Thyroid gland (tissue), 4 donors: ENCODE results near the gene GPS1. TPM values are rescaled to one million over a fixed set of nuclear protein-coding genes. Genes with fewer than 3 reads are reported as not detected.

Experiments
- DNase-seq, 2 donors: peaks; one replicate each; pipeline ENCODE4 v3.0.0-alpha.2; 2019
- H3K27ac ChIP-seq, 3 donors: fragments of 200-600 bp; sonication (generic); 1 replicate in 2 of 3; 2 replicates in 1 of 3; pipeline ENCODE4 v1.5.1; 2016 to 2019; ENCODE audit warnings: mild to moderate bottlenecking in 1 of 3, moderate library complexity in 1 of 3
- H3K27me3 ChIP-seq: fragments of 200-600 bp; sonication (generic); one replicate; pipeline ENCODE4 v1.5.1; 2019
- H3K36me3 ChIP-seq, 2 donors: fragments of 200-600 bp; sonication (generic); one replicate each; pipeline ENCODE4 v1.5.1; 2016 to 2019
- H3K4me1 ChIP-seq, 2 donors: fragments of 200-600 bp; sonication (generic); one replicate each; pipeline ENCODE4 v1.5.1; 2017 to 2019
- H3K4me3 ChIP-seq, 3 donors: fragments of 200-600 bp; sonication (generic); replicated peaks in 1 of 3; 1 replicate in 2 of 3; 2 replicates in 1 of 3; pipeline ENCODE4 v1.5.1; 2016; ENCODE audit warnings: mild to moderate bottlenecking in 1 of 3
- H3K9me3 ChIP-seq: fragments of 200-600 bp; sonication (generic); one replicate; pipeline ENCODE4 v1.5.1; 2017
- CTCF ChIP-seq, 6 experiments: fragments of 200-600 bp in 3 of 6; fragments of 450-650 bp in 3 of 6; sonication (generic) in 3 of 6; IDR thresholded peaks; one replicate each; pipeline ENCODE4 v1.5.1; 2016 to 2019; ENCODE audit warnings: antibody characterized with exemption in 6 of 6, mild to moderate bottlenecking in 2 of 6, inconsistent platforms in 1 of 6, moderate library complexity in 1 of 6
- POLR2A ChIP-seq, 2 donors: fragments of 450-650 bp; IDR thresholded peaks; one replicate each; pipeline ENCODE4 v1.6.1; 2017; ENCODE audit warnings: antibody characterized with exemption in 2 of 2, mild to moderate bottlenecking in 2 of 2, moderate library complexity in 1 of 2
- WGBS, 2 donors: methylation state at CpG; one replicate each; pipeline ENCODE4 v1.1.5; 2017; 5-methylcytosine and 5-hydroxymethylcytosine counted together
- intact Hi-C: fragments of 100-400 bp; cut with DNase I; formaldehyde crosslinking; loops from one replicate; pipeline ENCODE4 v1.15.1; 2023
- total RNA-seq, 4 donors: library from RNA; depleted of rRNA; stranded (reverse); fragments of >200 nt; gene quantifications; one replicate each; pipeline ENCODE4 v1.2.3, GENCODE V29; 2016

GPS1 gene
- total RNA-seq, 4 donors from 2014 or later, result 80.1 to 164 (median 102) TPM

GRCh38 chr17:82094931-82095776 is 43.5 kb downstream of the GPS1 start:
- 90 to 92% methylated on average over 13 to 34 of the region's 37 CpGs for WGBS, 2 donors
- DNase-seq, result no peak
- no peak overlapping the region for H3K4me3 ChIP-seq
- TF ChIP-seq CTCF (IDR thresholded peaks at IDR 0.05) (no peak), POLR2A (IDR thresholded peaks at IDR 0.05) (no peak)
- peaks cover 18 to 26% of the 10 kb centered on the region in 2 donors for H3K4me1 ChIP-seq
- intact Hi-C loops, result no loop called here
- H3K36me3 ChIP-seq, result peaks cover 46 to 53% of the 10 kb centered on the region in 2 donors
- no peaks in the 10 kb centered on the region for H3K9me3 ChIP-seq
- H3K27me3 ChIP-seq, result no peaks in the 10 kb centered on the region
- H3K27ac ChIP-seq, result no peak overlapping the region

- no peaks in the 10 kb centered on the region for H3K9me3 ChIP-seq
- H3K4me1 ChIP-seq, result peaks cover 18 to 29% of the 10 kb centered on the region in 2 donors
- peaks cover 39 to 46% of the 10 kb centered on the region in 2 donors for H3K36me3 ChIP-seq
- TF ChIP-seq CTCF (IDR thresholded peaks at IDR 0.05) (no peak), POLR2A (IDR thresholded peaks at IDR 0.05) (no peak)
- WGBS, 2 donors, result 97 to 100% methylated on average over 5 to 23 of the region's 35 CpGs
- H3K4me3 ChIP-seq, result no peak overlapping the region
- no peaks in the 10 kb centered on the region for H3K27me3 ChIP-seq
- H3K27ac ChIP-seq, result no peak overlapping the region
- intact Hi-C loops, result no loop called here
- DNase-seq, result no peak
These were observed 44.3 kb downstream of the GPS1 start for GRCh38 chr17:82095777-82096708.

- Histone ChIP-seq H3K9me3 (no peaks in the 10 kb centered on the region), H3K27ac (peak overlapping the region in 1 of 3 donors; percentile 74), H3K4me1 (peaks cover 18 to 36% of the 10 kb centered on the region in 2 donors), H3K36me3 (peaks cover 33 to 39% of the 10 kb centered on the region in 2 donors), H3K27me3 (no peaks in the 10 kb centered on the region), H3K4me3 (peak overlapping the region in 1 of 3 donors; percentile 77)
- DNase-seq, result no peak
- TF ChIP-seq POLR2A (IDR thresholded peaks at IDR 0.05) (no peak), CTCF (IDR thresholded peaks at IDR 0.05) (no peak)
- WGBS, 2 donors, result 45 to 100% methylated on average over 2 to 5 of the region's 8 CpGs
- intact Hi-C loops, result no loop called here
These were observed 45.0 kb downstream of the GPS1 start for GRCh38 chr17:82096709-82097183.

GRCh38 chr17:82097184-82097918 is 45.7 kb downstream of the GPS1 start:
- H3K27me3 ChIP-seq, result no peaks in the 10 kb centered on the region
- H3K4me3 ChIP-seq, result peak overlapping the region; percentile 47 to 86 (median 77)
- H3K36me3 ChIP-seq, result peaks cover 30 to 32% of the 10 kb centered on the region in 2 donors
- peaks cover 18 to 37% of the 10 kb centered on the region in 2 donors for H3K4me1 ChIP-seq
- peak overlapping the region; percentile 74 to 94 (median 85) for H3K27ac ChIP-seq
- intact Hi-C loops, result no loop called here
- TF ChIP-seq POLR2A (IDR thresholded peaks at IDR 0.05) (peak in 1 of 2 donors; percentile 40), CTCF (IDR thresholded peaks at IDR 0.05) (no peak)
- DNase-seq, result peak; percentile 61 to 68
- no peaks in the 10 kb centered on the region for H3K9me3 ChIP-seq
- WGBS, 2 donors, result 6% methylated on average over 36 of the region's 77 CpGs; no CpG with 5 or more reads in 1 of the 2 donors
